ENCODE data around the gene XAF1.
"Not testable (repeated sequence)": the region's sequence is repeated elsewhere in the genome, so short reads cannot be mapped to it uniquely, and the experiment has no call there.

XAF1 gene, protein sequence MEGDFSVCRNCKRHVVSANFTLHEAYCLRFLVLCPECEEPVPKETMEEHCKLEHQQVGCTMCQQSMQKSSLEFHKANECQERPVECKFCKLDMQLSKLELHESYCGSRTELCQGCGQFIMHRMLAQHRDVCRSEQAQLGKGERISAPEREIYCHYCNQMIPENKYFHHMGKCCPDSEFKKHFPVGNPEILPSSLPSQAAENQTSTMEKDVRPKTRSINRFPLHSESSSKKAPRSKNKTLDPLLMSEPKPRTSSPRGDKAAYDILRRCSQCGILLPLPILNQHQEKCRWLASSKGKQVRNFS

DNA sequence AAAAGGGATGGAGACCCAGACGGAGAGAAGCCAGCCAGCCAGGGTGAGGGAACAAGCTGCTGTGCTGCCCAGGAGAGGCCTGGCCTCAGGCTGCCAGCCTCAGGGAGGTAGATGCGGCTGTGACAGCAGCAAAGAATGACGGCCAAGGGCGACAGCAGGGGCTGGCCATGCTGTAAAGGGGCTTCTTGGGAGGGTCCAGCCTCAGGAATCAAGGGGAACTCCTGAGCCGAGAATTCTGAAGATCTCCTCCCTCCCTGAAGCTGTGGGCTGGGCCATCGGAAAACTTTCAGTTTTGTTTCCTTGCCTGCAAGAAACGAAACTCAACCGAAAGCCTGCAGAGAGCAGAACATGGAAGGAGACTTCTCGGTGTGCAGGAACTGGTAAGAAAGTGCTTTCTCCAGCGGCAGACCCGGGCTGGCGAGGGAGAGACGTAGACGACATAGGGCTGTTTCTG is at the start of gene XAF1:
Gene XAF1, plus strand, starts transcription at position 316 of the 454 bp plus-strand sequence. Its CDS starts 33 bp downstream, at position 349.
- DNase-seq (ENCODE audit: low spot score): no peak

DNA sequence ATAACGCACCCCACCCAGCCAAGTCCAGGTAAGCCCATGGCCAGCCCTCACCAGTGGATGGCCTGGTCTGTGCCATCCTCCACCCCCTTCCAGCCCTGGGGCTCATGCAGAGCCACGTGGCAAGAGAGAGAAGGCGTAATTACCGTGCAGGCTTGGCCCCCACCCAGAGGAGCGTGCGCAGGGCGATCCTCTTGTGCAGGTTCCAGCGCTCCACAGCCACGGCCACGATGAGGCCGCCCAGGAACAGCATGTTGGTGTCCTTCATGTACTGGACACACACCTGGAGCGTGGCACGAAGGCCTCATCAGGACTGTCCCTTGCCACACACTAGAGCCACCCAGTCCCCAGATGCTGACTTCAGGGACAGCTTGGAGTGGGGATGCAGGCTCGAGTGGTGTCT is 49.3 kb upstream of the XAF1 start:
- DNase-seq (ENCODE audit: low spot score): no peak

DNA sequence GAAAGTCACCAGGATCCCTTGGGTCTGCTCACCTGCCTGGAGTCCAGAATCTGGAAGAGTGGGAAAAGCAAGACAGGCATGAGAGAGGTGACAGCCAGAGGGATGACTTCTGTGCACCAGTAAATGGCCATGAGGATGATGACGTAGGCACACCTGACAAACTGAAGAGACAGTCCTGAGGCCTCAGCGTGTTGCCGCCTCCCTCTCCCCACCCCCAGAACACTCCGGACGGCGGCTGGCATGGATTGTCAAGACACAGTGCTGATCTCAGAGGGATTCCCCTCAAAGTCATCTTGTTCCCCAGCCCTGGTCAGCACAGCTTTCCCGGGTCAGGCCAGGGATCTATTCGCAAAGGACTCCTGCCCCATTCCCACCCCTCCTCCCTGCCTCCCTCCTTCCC is 48.9 kb upstream of the XAF1 start:
- DNase-seq (ENCODE audit: low spot score): no peak

DNA sequence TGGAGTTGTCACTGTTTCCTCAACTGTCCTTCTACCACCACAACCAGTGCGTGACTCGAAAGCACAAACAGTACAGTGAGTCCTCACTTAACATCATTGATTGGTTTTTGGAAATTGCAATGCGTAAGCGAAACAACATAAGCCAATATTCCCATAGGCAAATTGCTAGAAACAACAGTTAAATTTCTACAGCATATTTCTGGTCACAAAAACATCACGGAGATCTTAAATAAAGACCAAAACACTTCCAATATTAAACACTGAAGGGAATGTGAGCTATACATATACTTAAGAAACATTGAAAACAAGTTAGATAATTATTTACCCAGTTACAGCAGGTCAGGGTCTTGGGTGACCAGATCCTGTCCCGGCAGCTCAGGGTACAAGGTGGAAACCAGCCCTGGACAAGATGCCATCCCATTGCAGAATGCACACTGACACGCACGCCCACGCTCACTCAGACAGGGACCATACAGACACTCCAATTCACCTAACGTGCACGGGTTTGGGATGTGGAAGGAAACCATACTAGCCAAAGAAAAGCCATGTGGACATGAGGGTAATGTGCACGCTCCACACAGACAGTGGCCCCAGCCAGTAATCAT is 47.4 kb upstream of the XAF1 start:
- DNase-seq (ENCODE audit: low spot score): no peak

DNA sequence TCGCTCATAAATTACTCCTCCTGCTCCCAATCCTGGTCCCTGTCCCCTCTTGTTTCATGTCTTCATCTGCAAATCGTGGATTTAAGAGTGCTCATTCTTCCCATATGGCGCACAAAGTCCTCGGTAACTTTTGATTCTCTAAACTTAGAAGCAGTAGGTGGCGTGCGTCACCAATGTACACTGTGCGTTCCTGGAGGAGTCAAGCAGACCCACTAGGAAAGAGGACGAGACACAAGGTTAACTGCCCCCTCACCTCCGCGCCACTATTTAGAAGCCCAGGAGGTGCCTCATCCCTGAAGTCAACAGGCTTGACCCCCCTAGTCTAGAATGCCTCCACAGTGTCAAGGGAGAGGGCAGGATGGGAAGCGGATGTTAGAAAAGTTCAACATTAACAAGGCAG is 45.5 kb upstream of the XAF1 start:
- DNase-seq (ENCODE audit: low spot score): no peak

DNA sequence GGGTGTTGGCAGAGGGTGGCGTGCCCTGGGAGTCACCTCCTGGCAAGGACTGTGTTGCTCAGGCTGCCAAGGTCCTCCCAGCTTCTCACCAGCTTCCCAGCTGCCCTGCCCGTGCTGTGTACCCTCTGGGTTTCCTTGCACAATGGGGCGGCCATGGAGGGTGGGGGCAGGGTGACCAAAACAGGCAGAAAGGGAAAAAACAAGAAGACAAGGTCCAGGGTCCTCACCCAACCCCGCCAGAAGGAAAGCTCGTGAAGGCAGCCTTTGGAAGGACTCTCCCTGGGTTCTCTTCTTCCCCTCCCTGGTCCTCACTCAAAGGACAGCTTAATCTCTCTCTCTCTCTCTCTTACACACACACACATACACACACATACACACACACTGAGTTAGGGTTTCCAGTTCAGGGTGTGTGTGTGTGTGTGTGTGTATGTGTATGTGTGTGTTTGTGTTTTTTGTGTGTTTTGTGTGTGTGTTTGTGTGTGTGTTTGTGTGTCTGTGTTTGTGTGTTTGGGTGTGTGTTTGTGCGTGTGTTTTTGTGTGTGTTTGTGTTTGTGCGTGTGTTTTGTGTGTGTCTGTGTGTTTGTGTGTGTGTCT is 44.7 kb upstream of the XAF1 start:
- no peak for DNase-seq (ENCODE audit: low spot score)

DNA sequence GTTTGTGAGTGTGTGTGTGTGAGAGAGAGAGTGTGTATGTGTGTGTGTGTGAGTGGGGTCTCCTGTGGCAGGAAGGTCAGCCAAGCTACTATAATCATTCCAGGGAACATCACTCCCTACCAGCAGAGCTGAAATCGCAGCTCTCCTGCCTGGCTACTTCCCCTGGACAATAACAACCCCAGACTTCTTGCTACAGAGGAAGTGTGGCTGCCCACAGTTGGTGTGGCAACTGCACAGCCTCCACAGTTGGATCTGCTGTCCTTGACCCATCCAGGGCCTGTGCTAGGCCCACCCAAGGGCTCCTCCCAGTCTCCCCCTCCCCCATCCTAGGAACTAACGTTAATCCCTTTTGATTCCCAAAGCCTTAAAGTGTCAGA is 44.2 kb upstream of the XAF1 start:
- DNase-seq (ENCODE audit: low spot score): no peak

DNA sequence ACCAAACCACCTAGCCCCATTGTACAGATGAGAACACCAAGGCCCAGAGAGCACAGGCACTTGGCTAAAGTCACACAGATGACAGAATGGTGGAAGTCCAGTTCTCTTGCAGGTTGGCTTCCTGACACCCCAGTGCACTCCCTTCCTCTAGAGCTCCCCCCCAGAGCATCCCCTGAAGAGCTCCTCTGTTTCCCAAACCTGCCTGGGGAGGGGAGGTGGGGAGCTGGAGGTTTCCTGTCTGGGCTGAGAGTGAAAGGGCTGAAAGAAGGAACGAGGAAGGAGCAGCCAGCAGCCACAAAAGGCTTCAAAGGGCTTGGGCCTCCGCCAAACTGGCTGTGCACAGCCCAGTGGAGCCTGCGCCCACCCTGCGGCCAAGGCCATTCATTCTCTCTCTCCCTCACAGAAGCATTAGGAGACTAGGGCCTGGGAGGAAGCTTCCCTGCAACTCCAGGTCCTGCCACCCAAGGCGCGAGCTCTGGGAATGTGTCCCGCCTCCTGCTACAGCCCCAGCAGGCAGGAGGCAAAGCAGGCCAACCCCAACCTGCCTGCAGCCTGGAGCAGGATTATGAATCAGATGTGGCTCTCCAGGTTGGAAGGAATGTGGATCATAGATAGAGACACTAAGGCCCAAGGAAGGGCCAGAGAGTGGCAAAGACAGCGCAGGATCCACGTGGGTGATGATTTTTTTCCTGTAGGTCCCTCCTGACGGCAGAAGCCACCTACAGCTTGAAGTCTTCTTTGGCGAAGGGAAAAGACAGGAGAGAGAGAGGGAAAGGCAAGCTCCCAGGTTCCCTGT is 43.6 kb upstream of the XAF1 start:
- no peak for DNase-seq (ENCODE audit: low spot score)

DNA sequence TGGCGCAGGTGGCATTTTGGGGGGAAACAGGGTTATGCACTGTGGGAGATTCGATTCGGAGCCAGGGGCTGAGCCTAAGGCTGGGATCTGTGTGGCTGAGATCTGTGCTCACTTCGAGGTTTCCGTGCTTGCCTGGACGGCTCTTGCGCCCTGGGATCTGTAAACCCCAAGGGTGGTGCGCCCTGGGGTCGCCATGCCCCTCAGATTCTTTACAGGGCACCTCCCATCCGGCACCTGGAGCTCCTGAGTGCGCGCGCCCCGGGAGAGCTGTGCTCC is 43.1 kb upstream of the XAF1 start:
- DNase-seq (ENCODE audit: low spot score): no peak

DNA sequence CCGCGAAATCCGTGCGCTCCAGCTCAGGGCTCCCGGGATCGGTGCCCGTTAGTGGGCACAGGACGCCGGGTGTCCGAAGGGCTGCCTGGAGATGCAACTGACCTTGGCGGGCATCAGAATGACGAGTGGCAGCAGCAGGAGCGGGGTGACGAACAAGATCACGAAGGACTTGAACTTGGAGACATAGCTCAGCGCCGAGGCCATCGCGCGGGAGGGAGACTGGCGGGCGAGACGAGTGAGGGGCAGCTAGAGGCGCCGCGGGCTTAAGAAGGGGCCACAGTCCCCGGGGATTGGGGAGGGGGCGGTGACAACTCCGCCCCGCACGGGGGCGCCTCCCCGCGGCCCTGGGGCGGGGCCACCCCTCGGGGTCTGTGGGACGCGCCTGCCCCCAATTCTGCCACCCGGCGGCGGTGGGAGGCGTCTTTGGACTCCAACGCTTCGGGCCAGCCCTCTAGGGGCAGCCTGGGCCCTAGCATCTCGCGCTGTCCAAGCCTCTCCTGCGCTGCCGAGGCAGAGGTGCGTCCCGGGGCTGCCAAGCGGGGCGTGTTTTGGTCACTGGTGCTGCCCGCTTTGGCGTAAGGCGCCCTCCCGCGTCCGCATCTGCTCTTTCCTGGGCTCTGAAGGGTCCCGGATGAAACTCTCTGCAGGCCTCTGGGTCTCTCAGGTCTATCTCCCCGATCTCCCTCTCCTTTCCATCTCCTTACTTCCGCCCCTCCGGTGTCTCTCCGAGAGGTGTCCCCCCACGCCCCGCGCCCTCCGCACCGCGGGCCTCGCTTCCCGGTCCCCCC is 42.5 kb upstream of the XAF1 start, which contains the start of gene SLC13A5:
Gene SLC13A5, minus strand, starts transcription at position 240 of the 788 bp plus-strand sequence. Its CDS starts 36 bp downstream, at position 204.
- DNase-seq (ENCODE audit: low spot score): peak; percentile 41

DNA sequence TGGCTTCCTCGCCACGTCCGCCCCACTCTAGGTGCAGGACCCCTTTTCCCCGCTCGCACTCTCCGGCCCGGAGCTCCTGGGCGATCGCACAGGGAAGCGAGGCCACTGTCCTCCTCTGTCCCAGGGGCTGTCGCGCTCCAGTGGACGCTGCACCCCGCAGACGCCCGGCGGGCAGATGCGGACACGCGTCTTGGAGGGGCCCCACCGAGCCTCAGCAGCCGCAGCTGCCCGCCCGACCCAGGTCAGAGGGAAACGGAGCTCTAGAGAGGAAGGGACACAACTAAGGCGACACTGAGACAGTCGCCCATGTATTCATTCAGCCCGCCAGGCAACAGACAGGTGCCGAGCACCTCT is 42.0 kb upstream of the XAF1 start:
- no peak for DNase-seq (ENCODE audit: low spot score)

DNA sequence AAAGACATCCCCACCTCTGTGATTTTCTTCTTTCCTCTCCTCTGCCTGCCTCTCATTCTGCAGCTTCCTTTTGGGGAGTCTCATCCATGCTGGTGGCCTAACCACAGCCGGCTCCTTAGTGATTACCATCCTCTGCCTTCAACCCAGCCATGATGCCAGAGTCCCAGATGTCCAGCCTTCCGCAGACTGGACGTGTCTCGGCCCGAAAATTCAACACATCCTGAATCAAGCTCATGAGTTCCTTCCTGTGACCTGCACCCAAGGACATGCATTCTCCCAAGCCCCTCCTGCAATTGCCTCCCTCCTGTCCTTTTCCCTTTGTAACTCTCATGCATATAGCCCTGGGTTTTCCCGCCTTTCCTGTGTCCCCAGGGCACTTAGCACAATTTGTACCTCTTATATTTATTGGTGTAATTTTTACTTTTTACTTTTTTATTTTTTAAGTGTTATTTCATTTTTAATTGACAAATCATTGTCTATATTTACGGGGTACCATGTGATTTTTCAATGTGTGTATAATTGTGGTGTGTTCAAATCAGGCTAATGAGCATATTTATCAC is 41.5 kb upstream of the XAF1 start:
- DNase-seq (ENCODE audit: low spot score): no peak

DNA sequence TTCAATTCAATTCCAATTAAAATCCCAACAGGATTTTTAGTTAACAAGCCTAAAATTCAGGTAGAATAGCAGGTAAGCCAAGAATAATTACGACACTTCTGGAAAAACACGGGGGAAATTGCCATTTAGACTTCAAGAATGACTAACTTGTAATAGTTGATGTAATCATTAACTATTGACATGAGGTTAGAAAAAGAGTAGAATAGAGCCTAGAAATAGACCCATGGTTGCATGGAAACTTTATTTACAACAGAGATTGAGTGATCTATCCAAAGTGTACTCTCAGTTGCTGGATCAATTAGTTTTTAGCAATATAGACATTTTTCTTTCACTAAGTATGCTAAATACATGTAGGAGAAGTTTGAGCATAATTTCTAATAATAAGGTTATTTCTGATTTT is 39.1 kb upstream of the XAF1 start:
- DNase-seq (ENCODE audit: low spot score): no peak

DNA sequence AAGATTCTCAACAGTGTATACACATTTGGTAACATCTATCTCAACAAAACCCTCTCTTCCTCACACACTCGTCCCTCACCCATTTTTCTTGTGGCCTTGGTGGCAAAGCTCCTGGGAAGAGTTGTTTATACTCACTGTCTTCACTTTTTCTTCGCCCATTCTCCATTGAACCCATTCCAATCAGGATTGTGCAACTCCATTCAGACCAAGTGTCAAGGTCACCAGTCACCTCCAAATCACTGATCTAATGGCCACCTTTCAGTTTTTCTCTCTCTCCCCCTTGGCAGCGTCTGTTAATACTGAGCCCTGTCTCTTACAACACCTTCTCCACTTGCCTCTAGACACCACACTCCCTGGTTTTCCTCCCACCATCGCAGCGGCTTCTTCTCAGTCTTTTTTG is 34.1 kb upstream of the XAF1 start:
- no peak for DNase-seq (ENCODE audit: low spot score)

DNA sequence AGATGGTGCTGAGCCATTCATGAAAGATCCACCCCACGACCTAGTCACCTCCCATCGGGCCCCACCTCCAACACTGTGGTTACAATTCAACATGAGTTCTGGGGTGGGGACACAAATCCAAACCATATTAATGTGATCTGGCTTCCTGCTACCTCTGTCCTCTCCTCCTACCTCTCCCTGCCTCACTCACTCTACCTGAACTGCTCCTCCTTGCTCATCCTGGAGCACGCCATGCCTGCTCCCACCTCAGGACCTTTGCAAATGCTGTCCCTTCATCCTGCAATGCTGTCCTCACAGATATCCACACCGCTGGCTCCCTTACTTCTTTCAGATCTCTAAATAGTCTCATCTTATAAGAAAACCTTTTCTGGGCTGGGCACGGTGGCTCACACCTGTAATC is 31.8 kb upstream of the XAF1 start:
- DNase-seq (ENCODE audit: low spot score): no peak

DNA sequence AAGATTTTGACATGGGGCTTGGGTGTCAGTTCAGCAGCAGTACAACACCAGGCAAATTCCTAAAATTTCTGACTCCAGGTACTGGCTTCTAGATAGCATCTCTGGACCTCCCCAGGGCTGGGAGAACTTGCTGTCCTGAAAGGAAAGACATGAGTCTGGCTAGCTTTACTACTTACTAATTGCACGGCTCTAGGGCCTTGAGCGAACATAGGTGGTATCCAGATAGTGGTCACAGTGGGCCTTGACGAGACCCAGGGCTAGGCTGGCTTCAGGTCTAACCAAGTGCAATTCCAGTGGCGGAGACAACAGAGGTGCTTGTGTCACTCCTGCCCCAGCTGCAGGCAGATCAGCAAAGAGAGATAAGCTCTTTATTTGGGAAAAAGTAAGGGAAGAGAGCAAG is 26.3 kb upstream of the XAF1 start:
- no peak for DNase-seq (ENCODE audit: low spot score)

DNA sequence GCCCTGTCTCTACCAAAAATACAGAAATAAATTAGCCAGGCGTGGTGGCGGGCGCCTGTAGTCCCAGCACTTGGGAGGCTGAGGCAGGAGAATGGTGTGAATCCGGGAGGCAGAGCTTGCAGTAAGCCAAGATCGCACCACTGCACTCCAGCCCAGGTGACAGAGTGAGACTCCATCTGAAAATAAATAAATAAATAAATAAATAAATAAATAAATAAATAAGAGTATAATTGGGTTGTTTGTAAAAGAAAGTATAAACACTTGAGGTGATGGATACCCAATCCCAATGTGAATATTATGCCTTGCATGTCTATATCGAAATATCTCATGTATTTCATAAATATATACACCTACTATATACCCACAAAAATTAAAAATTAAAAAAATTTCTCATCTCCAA is 9.2 kb upstream of the XAF1 start:
- not testable (repeated sequence) for DNase-seq (ENCODE audit: low spot score)

DNA sequence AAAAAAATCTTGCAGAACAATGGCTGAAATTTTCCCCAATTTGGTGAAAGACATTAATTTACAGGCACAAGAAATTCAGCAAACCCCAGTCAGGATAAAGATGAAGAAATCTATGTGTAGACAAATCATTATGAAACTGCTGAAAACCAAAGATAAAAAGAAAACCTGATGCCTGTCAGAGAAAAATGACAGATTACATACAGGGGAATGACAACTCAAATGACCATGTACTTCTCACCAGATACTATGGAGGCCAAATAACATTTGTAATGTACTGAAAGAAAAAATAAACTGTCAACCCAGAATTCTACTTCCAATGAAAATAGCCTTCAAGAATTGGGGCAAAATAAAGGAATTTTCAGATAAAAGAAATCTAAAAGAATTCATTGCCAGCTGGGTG is 7.2 kb upstream of the XAF1 start:
- DNase-seq (ENCODE audit: low spot score): no peak

DNA sequence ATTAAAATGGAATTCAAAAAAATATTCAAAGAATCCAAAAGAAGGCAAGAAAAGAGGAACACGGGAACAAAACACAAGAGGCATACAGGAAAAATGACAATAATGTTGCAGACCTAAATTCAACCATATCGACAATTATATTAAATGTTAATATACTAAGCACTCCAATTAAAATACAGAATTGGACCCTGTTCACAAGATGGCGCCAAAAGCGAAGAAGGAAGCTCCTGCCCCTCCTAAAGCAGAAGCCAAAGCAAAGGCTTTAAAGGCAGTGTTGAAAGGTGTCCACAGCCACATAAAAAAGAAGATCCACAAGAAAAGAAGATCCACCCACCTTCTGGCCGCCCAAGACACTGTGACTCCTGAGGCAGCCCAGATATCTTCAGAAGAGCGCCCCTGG is 6.3 kb upstream of the XAF1 start:
- no peak for DNase-seq (ENCODE audit: low spot score)

DNA sequence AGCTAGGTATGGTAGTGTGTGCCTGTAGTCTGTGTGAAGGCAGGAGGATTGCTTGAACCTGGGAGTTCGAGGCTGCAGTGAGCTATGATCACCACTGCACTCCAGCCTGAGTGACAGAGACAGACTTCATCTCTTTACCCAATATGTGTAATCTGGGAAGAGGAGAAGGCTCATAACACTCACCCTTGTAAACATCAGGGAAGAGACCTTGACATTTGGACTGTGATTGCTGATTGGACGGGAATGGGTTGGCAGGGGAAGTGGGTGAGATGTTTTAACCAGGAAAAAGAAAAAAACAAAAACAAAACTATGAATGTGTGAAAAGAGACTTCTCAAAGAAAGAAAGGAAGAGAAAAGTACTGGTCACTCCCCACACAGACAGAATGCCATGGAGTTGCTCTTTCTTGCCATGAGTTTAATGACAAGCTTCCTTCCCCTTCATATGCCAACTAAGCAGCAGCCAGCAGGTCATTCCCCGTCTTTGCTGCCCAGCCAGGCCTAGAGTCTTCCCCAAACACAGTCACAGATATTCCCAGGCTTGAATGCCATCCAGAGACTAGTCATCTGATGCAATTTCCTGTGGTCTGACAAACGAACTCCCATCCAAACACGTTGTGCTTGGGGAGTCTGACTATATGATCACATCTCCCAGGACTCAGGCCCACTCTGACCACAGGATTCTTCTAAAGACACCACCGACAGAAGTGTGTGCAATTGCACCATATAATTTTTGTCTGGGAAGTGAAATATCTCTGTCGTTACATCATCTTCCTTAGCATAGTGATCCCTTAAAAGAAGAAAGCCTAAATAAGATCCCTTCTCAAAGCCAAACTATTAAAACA is 3.6 kb upstream of the XAF1 start:
- DNase-seq (ENCODE audit: low spot score): no peak

DNA sequence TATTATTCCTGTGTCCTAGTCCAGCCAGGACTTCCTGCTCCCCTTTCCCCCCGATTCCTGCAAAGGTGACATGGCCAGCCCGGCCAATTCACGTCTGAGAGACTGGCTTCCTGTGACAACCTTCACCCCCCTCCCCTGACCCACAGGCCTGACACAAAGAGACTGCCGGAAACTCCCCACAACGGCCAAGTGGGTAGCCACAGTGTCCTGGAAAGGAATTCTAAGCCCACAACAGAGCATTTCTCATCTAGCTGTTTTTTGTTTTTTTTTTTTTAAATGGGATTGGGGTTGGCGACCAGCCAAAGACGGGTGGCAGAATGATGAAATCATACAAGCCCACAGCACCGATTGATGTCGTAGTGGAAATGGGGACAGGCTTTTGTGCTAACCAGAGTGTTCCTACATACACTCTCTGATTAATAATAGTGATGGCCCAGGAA is 2.8 kb upstream of the XAF1 start:
- no peak for DNase-seq (ENCODE audit: low spot score)

All from D341Med (cell line).